Measurements from ENCODE around the gene PODN. TPM values are rescaled to one million over a fixed set of nuclear protein-coding genes. Genes with fewer than 3 reads are reported as not detected.

The PODN gene
- total RNA-seq, 1 experiment from 2014 or later, result not detected

DNA sequence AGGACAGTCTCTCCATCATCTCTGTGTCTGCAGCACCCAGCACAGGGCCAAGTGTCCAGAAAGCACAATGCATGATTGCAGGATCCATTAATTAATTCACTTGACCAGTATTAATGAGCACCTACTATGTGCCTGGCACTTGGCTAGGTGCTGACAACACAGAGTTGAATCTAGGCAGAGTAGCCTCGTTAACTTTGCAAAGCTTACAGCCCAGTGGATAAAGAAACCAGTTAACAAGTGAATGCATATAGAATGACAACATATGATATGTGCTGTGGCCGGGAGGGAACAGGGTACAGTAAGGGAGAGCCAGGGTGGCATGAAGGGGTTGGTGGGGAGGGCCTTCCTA, 69.6 kb downstream of the PODN start:
- DNase-seq (ENCODE audit: low read depth), result no peak

DNA sequence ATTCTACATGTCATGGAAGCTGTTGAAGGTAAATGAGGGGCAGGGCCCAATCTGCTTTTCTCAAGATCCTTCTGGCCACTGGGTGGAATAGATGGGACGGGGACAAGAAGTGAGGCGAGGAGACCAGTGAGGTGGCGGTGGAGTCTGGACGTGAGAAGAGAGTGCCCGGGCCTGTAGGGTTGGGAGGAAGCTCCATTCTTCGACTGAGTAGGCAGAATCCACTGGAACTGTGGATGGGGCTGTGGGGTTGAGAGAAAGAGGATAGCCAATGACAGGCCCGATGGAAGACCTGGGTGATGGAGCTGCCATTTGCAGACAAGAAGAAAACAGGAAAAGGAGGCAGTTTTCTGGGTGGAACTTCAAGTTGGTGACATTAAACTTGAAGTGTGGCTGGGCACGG, 70.2 kb downstream of the PODN start:
- DNase-seq (ENCODE audit: low read depth), result no peak

DNA sequence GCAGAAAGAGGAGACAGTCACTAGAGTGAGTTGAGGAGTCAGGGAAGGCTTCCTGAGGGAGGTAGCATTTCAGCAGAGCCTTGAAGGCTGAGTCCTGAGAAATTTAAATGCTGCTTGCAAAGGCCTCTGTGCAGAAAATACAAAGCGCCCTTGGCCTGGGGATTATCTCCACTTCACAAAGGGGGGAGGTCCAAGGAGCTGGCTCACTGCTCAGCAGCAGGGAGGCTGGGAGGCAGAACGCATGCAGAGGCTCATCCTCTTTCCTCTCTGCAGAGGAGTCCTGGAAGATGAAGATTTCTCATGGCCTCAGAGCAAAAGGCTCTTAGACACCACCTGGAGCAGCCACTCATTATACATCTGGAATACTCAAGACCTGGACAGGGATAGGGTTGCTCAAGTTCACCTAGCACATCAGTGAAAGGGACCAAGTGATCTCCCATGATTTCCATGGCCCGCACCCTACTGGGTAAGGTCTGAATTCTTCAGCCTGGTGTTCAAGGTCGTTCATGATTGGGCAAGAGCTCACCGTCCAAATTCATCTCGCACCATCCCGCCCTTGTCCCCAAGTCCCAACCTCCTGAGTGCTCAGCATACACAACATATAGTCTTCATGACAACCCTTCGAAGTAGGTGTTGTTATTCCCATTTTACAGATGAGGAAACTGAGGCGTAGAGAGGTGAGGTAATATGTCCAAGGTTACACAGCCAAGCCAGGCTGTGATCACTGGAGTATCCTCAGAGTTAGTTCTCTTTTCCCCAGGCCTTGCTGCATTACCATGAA, 71.4 kb downstream of the PODN start:
- no peak for DNase-seq (ENCODE audit: low read depth)

DNA sequence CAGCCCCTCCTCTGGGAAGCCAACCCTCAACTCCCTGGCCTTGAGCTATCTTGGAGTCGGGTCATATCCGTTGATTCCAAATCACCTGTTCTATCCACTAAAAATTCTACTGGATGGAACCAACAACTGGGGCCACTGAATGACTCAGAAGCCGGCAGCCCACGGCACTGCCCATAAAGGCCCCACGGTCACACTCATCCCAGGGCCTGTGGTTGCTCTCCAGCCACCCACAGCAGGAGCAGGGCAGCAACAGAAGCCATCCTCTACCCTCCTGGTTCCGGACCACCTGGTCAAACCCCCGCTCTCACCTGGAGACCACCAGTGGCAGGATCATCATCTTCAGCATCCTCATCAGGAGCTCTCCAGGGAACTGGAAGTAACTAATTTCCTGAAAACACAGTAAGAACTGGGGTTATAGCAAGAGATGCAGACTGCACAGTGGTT, 72.1 kb downstream of the PODN start:
- DNase-seq (ENCODE audit: low read depth), result no peak

Other genes with a start within 250 kb of the PODN start
- gene ZYG11A, start 219.5 kb upstream of the PODN start, total RNA-seq (2014; rRNA removed; shearing (Covaris generic)), result 2.5 and 3.0 TPM in 2 replicates
- gene ECHDC2, start 140.5 kb upstream of the PODN start, total RNA-seq (2014; rRNA removed; shearing (Covaris generic)), result 6.6 and 17.6 TPM in 2 replicates
- gene SCP2, start 134.9 kb upstream of the PODN start, total RNA-seq (2014; rRNA removed; shearing (Covaris generic)), result 99.8 and 145 TPM in 2 replicates
- gene SLC1A7, start 80.4 kb downstream of the PODN start, total RNA-seq (2014; rRNA removed; shearing (Covaris generic)), result not detected in 2 replicates
- gene CPT2, start 134.6 kb downstream of the PODN start, total RNA-seq (2014; rRNA removed; shearing (Covaris generic)), result 13.7 and 18.3 TPM in 2 replicates
- gene CZIB, start 158.4 kb downstream of the PODN start, total RNA-seq (2014; rRNA removed; shearing (Covaris generic)), result 73.9 and 83.4 TPM in 2 replicates
- gene MAGOH, start 176.3 kb downstream of the PODN start, total RNA-seq (2014; rRNA removed; shearing (Covaris generic)), result 51.6 and 60.0 TPM in 2 replicates